NCI-H2196 treated with DMSO at 0.1 percent for 48 hours (cell line): ENCODE results near the gene KIF6.

Experiments
- DNase-seq: peaks from one replicate; lab custom pipeline; 2025; ENCODE audit not compliant: unreplicated experiment; lab: John Stamatoyannopoulos, UW

KIF6 gene

GRCh38 chr6:39360378-39360777, 364.8 kb downstream of the KIF6 start:
- no peak for DNase-seq

- peak; percentile 60 for DNase-seq
Measured at GRCh38 chr6:39357998-39358686, 367.1 kb downstream of the KIF6 start.

GRCh38 chr6:39353698-39354315, 371.4 kb downstream of the KIF6 start:
- no peak for DNase-seq

GRCh38 chr6:39350723-39351505, 374.3 kb downstream of the KIF6 start:
- DNase-seq, result no peak

- DNase-seq, result no peak
Measured at GRCh38 chr6:39348740-39349139, 376.5 kb downstream of the KIF6 start.

GRCh38 chr6:39347906-39348585, 377.2 kb downstream of the KIF6 start:
- DNase-seq, result peak; percentile 12

GRCh38 chr6:39347206-39347605, 378.0 kb downstream of the KIF6 start:
- peak; percentile 12 for DNase-seq

GRCh38 chr6:39344821-39345280, 380.4 kb downstream of the KIF6 start:
- DNase-seq, result no peak

GRCh38 chr6:39343396-39343870, 381.8 kb downstream of the KIF6 start:
- no peak for DNase-seq

- no peak for DNase-seq
Measured at GRCh38 chr6:39342692-39343395, 382.4 kb downstream of the KIF6 start.

- DNase-seq, result no peak
Measured at GRCh38 chr6:39341937-39342336, 383.3 kb downstream of the KIF6 start.

- no peak for DNase-seq
Measured at GRCh38 chr6:39341352-39341751, 383.9 kb downstream of the KIF6 start.

GRCh38 chr6:39339868-39340550, 385.2 kb downstream of the KIF6 start:
- peak; percentile 9 for DNase-seq

GRCh38 chr6:39339096-39339867, 385.9 kb downstream of the KIF6 start:
- no peak for DNase-seq

- no peak for DNase-seq
Measured at GRCh38 chr6:39338397-39338796, 386.8 kb downstream of the KIF6 start.

- DNase-seq, result no peak
Measured at GRCh38 chr6:39335780-39336545, 389.2 kb downstream of the KIF6 start.

GRCh38 chr6:39333644-39334438, 391.4 kb downstream of the KIF6 start:
- DNase-seq, result no peak

GRCh38 chr6:39330476-39330875, 394.7 kb downstream of the KIF6 start:
- peak; percentile 30 for DNase-seq
